Mucosa of stomach (tissue), 1 donor: ENCODE data around the gene TCL1B.

Experiments used
- H3K27me3 ChIP-seq: one replicate; pipeline ENCODE4 v1.7.0; 2013; ENCODE audit warnings: mild to moderate bottlenecking, low read length; ENCODE audit not compliant: control insufficient read depth, insufficient read depth
- H3K36me3 ChIP-seq: one replicate; pipeline ENCODE4 v1.7.0; 2013; ENCODE audit warnings: low read length; ENCODE audit not compliant: control insufficient read depth, insufficient read depth
- H3K4me1 ChIP-seq: one replicate; pipeline ENCODE4 v1.7.0; 2013; ENCODE audit warnings: mild to moderate bottlenecking, low read length; ENCODE audit not compliant: control insufficient read depth, insufficient read depth
- H3K4me3 ChIP-seq: one replicate; pipeline ENCODE4 v1.7.0; 2013; ENCODE audit warnings: low read length
- H3K9ac ChIP-seq: one replicate; pipeline ENCODE4 v1.7.0; 2013; ENCODE audit warnings: mild to moderate bottlenecking, low read length, moderate library complexity
- H3K9me3 ChIP-seq: one replicate; pipeline ENCODE4 v1.7.0; 2013; ENCODE audit warnings: mild to moderate bottlenecking, low read length, moderate library complexity; ENCODE audit not compliant: control insufficient read depth
- donor health status: Pancreatic carcinoma.

Gene TCL1B, protein sequence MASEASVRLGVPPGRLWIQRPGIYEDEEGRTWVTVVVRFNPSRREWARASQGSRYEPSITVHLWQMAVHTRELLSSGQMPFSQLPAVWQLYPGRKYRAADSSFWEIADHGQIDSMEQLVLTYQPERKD

DNA sequence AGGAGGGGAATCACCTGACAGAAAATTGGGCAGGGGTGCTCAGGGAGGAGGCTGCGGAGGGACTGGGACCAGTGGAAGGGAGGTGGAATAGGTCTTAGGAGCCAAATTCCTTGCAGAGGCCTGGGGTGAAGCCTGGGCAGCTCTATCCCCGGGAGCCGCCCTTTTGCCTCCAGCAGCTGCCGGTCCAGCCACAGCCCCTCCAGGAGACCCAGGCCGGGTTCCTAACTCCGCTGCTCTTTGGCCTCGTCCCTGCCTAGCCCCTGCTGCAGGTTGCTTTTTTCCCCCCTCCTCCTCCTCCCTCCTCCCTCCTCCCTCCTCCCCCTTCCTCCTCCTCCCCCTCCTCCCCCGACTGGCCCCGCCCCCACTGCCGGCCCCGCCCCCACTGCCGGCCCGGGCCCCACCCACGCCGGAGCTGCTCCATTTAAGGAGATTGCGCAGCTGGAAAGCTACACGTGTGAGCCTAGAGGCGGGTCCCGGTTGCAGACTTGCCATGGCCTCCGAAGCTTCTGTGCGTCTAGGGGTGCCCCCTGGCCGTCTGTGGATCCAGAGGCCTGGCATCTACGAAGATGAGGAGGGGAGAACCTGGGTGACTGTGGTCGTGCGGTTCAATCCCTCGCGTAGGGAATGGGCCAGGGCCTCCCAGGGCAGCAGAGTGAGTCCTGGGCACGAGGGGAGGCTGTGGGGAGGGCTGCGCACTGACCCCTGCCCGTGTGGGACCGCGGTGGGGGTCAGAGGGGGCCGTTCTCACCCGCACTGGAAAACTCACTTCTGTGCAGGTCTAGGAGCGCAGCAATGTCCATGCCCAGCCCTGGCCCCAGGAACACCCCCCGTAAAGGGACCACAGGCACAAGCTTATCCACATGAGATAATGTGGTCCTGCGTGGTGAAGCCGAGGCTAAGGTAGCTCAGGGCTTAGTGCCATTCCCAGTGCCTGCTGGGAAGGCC, at the start of gene TCL1B:
TCL1B (plus strand) TSS at position 449 of the 945 bp plus-strand sequence; CDS start at position 491, 42 bp downstream.
- no peak within 1 kb of the TSS for H3K9ac ChIP-seq
- H3K9me3 ChIP-seq = no peaks in the 10 kb centered on the region
- H3K27me3 ChIP-seq = no peaks in the 10 kb centered on the region
- no peaks in the 10 kb centered on the region for H3K4me1 ChIP-seq
- no peak within 1 kb of the TSS for H3K4me3 ChIP-seq
- H3K36me3 ChIP-seq = no peaks in the 10 kb centered on the region

DNA sequence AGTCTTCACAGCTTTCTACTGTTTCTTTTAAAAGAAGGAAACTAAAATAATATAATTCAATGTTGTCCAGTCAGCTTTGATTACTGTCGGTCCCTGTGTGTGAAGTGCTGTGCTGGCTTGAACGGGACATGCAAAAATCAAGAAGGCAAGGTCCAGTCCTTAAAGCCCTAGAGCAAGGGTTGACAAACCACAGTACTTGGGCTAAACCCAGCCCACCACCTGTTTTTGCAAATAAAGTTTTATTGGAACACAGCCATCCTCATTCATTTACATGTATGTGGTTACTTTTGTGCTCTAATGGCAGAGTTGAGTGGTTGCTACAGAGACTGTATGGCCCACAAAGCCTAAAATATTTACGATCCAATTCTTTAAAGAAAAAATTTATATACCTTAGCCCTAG, 41.2 kb upstream of the TCL1B start:
- no peaks in the 10 kb centered on the region for H3K27me3 ChIP-seq
- H3K9me3 ChIP-seq = no peaks in the 10 kb centered on the region
- no peaks in the 10 kb centered on the region for H3K36me3 ChIP-seq
- H3K4me3 ChIP-seq = no peak overlapping the region
- H3K9ac ChIP-seq = no peak overlapping the region
- no peaks in the 10 kb centered on the region for H3K4me1 ChIP-seq

DNA sequence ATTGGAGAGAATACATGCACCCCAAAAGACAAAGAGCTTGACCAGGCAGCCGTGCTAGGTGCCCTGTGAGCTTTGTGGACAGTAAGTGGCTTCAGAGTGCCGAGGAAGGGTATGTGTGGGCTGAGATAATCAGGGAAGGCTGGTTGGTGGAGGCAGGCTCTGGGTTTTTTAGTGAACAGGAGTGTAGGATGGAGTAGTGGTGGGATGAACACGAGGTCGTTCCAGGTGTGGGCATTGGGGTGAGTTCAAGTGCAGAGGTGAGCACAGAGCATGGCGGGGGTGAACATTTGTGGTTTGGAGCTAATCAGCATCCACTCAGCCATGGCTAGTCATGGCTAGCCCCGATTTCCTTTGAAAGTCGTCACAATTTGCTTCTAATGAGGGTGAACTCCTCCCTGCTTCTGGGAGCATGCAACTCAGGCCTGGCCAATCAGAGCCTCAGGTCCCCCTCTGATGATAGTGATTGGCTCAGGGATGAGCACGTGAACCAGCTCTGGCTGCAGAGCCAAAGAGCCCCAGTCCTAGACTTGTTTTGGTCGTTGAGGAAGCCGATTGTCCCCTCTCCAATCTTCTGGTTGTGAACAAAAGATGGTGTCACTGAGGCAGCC, 40.7 kb upstream of the TCL1B start:
- Histone ChIP-seq H3K4me1 (no peaks in the 10 kb centered on the region), H3K9me3 (no peaks in the 10 kb centered on the region), H3K36me3 (no peaks in the 10 kb centered on the region), H3K9ac (no peak overlapping the region), H3K4me3 (no peak overlapping the region), H3K27me3 (no peaks in the 10 kb centered on the region)

DNA sequence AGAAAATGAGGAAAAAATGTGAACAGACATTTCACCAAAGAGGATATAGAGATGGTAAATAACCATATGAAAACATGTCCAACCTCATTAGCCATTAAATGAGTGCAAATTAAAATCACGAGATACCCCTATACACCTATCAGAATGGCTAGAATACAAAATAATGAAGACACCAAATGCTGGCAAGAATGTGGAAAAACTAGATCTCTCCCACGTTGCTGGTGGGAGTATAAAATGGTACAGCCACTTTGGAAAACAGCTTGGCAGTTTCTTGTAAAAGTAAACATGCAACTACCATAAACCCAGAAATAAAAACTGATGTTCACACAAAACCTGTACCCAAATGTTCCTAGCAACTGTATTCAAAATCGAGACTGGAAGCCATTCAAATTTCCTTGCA, 38.3 kb upstream of the TCL1B start:
- Histone ChIP-seq H3K9ac (no peak overlapping the region), H3K9me3 (no peaks in the 10 kb centered on the region), H3K4me1 (no peaks in the 10 kb centered on the region), H3K27me3 (no peaks in the 10 kb centered on the region), H3K4me3 (no peak overlapping the region), H3K36me3 (no peaks in the 10 kb centered on the region)

DNA sequence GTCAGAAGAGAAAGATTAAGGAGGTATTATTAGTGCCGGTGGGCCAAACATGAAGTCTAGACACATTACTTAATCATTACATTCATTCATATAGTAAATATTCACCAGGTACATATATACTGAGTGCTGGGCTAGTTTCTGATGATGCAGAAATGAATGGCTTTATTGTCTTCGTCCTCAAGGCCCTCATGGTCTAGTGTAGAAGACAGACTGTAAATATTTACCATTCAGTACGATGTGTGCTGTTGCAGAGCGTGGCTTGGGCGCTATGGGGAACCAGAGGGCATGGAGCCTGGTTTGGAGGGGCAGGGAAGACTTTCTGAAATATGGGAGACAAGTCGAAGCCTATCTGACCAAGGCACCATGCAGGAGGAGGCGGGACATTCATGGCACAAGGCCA, 37.0 kb upstream of the TCL1B start:
- no peaks in the 10 kb centered on the region for H3K9me3 ChIP-seq
- no peak overlapping the region for H3K9ac ChIP-seq
- no peaks in the 10 kb centered on the region for H3K27me3 ChIP-seq
- no peaks in the 10 kb centered on the region for H3K4me1 ChIP-seq
- H3K36me3 ChIP-seq = no peaks in the 10 kb centered on the region
- H3K4me3 ChIP-seq = no peak overlapping the region

DNA sequence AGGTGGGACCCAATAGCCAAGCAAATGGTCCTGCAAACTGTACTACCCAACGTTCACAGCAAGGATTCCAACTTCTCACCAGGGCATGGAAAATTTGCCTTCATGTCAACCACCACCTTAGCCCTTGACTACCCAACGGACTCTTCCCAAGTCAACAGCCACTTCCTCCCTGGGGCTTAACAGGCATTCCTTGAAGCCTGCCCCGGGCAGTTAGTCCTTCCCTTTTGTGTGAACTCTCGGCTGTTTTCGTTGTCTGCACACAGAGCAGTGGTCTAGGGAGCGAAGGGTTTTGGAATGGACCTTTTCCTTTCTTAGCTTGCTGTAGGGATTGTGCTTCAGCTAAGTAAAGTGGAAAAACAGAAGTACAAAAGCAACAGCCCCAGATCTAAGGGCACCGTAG, 35.2 kb upstream of the TCL1B start:
- H3K9me3 ChIP-seq = no peaks in the 10 kb centered on the region
- H3K9ac ChIP-seq = no peak overlapping the region
- no peak overlapping the region for H3K4me3 ChIP-seq
- no peaks in the 10 kb centered on the region for H3K36me3 ChIP-seq
- no peaks in the 10 kb centered on the region for H3K27me3 ChIP-seq
- no peaks in the 10 kb centered on the region for H3K4me1 ChIP-seq

DNA sequence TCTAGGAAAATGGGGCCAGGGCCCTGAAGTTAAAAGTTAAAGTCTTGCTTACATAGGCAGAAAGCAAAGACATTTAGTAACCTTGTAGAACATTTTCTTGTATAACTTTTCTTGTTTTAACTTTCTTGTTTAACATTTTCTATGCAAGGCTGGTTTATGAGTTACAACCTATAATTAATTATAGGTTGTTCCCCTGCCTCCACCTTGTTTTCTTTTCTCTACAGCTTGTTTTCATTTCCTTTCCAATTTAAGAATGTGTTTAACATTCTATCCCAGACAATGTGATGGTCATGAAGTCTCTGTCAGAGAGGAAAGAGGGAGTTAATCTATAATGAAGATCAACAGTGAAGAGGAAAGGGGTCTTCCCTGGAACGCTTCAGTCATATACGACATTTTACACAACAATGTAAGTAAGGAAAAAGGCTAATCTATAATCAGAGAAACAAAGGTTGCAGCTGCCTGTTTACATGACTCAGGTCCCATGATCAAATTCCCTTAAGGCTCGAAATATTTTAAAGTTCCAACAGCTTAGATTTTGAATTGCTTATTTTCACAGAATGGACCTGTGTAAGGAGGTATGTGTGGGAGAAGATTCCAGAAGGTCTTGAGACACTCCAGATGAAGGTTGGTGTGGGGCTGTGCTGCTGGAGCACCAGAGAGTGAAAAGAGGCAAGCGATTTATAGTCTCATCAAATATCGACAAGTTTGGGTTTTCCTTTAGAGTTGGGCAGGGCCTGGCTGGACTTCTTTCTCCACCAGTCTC, 34.2 kb upstream of the TCL1B start:
- no peaks in the 10 kb centered on the region for H3K4me1 ChIP-seq
- H3K9ac ChIP-seq = no peak overlapping the region
- no peaks in the 10 kb centered on the region for H3K36me3 ChIP-seq
- H3K4me3 ChIP-seq = no peak overlapping the region
- no peaks in the 10 kb centered on the region for H3K9me3 ChIP-seq
- H3K27me3 ChIP-seq = no peaks in the 10 kb centered on the region

DNA sequence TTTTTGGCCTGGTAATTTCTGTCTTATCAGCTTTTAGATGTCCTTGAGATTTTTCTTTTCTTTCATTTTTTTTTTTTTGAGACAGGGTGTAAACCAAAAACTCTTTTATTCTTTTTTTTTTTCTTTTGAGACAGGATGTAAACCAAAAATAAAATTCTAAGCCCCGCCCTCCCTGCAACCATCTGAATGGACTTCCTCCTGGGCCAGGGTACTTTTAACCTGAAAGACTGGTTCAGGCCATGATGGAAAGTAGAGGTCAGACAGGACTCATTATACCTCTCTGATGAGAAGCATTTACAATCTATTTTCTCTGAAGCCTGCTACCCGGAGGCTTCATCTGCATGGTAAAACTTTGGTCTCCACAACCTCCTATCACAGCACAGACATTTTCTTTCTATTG, 33.5 kb upstream of the TCL1B start:
- Histone ChIP-seq H3K4me3 (no peak overlapping the region), H3K9ac (no peak overlapping the region)

DNA sequence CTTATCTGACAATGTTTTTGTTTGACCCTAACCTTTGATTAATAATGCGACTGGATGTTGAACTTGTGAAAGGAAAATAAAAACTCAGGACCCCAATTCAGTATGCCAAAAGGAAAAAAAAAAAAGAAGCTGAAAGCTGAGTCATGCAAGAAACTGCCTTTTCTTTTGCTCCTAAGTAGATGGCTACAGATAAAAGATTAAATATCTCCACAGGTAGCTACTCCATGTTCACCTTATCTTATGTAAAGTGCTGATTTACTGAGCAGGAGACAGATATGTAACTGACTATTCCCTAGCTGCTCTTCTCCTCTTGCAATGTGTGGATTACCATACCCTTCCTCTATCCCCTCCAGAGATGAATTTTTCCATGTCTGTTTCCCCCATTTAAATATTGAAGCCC, 30.8 kb upstream of the TCL1B start:
- no peak overlapping the region for H3K9ac ChIP-seq
- no peaks in the 10 kb centered on the region for H3K36me3 ChIP-seq
- H3K27me3 ChIP-seq = peaks cover 11% of the 10 kb centered on the region
- H3K4me3 ChIP-seq = no peak overlapping the region
- no peaks in the 10 kb centered on the region for H3K4me1 ChIP-seq
- H3K9me3 ChIP-seq = no peaks in the 10 kb centered on the region

More for the DNA sequence above, 33.5 kb upstream of the TCL1B start:
- H3K4me1 ChIP-seq = no peaks in the 10 kb centered on the region
- no peaks in the 10 kb centered on the region for H3K9me3 ChIP-seq
- H3K27me3 ChIP-seq = peaks cover under 1% of the 10 kb centered on the region
- H3K36me3 ChIP-seq = no peaks in the 10 kb centered on the region

DNA sequence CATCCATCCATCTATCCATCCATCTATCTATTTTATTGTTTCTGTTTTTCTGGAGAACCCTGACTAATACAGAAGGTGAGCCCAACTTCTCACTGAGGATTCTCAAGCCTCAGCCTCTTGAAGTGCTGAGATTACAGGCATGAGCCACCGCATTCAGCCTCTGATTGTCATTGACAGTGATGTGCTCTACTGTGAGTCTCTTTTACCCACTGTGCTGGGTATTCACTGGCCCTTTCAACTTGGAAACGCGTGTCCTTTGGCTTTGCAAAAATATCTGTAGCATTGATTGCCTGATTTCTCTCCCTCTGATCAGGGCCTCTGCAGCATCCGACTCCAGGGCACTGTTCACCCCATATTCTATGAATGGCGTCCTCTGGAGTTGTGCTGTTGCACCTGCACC, 29.6 kb upstream of the TCL1B start:
- Histone ChIP-seq H3K36me3 (no peaks in the 10 kb centered on the region), H3K9me3 (no peaks in the 10 kb centered on the region), H3K4me3 (no peak overlapping the region), H3K9ac (no peak overlapping the region), H3K4me1 (no peaks in the 10 kb centered on the region), H3K27me3 (peaks cover 17% of the 10 kb centered on the region)

DNA sequence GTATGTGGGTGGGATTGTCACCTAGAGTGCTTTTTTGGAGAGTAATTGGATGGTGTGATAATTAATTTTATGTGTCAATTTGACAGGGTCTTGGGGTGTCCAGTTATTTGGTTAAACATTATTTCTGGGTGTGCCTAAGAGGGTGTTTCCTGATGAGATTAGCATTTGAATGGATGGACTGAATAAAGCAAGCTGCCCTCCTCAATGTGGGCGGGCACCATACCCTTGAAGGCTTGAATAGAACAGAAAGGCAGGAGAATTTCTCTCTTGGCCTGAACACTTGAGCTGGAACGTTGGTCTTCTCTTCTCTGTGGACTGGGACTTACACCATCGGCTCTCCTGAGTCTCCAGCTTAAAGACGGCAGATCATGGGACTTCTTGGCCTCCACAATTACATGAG, 28.8 kb upstream of the TCL1B start:
- Histone ChIP-seq H3K27me3 (peaks cover 17% of the 10 kb centered on the region), H3K9me3 (no peaks in the 10 kb centered on the region), H3K4me1 (no peaks in the 10 kb centered on the region), H3K9ac (no peak overlapping the region), H3K36me3 (no peaks in the 10 kb centered on the region), H3K4me3 (no peak overlapping the region)
